IgD-negative memory B cell (primary cell): Measurements from ENCODE around the gene MBD4. TPM values are rescaled to one million over a fixed set of nuclear protein-coding genes. Genes with fewer than 3 reads are reported as not detected.
A peak's percentile ranks its signal among the peaks of the same experiment; 100 is the strongest.

Experiments
- H3K27ac Mint-ChIP-seq, 3 donors: one replicate each; pipeline ENCODE4 v1.8.0; 2020 to 2022; ENCODE audit warnings: mild to moderate bottlenecking in 3 of 3, mixed read lengths in 3 of 3, moderate library complexity in 1 of 3
- H3K27me3 Mint-ChIP-seq: one replicate; pipeline ENCODE4 v1.8.0; 2021; ENCODE audit warnings: mixed read lengths
- H3K36me3 Mint-ChIP-seq: one replicate; pipeline ENCODE4 v1.8.0; 2020; ENCODE audit warnings: mild to moderate bottlenecking, mixed read lengths
- H3K4me1 Mint-ChIP-seq, 3 donors: one replicate each; pipeline ENCODE4 v1.8.0; 2020 to 2022; ENCODE audit warnings: mixed read lengths in 3 of 3, mild to moderate bottlenecking in 1 of 3
- H3K4me3 Mint-ChIP-seq, 4 donors: one replicate each; pipeline ENCODE4 v1.8.0; 2020 to 2022; ENCODE audit warnings: mild to moderate bottlenecking in 4 of 4, mixed read lengths in 4 of 4, moderate library complexity in 3 of 4
- H3K9me3 Mint-ChIP-seq, 3 donors: one replicate each; pipeline ENCODE4 v1.8.0; 2020 to 2021; ENCODE audit warnings: mixed read lengths in 3 of 3, mild to moderate bottlenecking in 1 of 3
- polyA plus RNA-seq: library from polyadenylated mRNA; unstranded; fragments of 300-500 nt; fragmentation: Illumina TruSeq; gene quantifications from one replicate; pipeline ENCODE4 v1.2.3, GENCODE V29; 2021

Gene MBD4
- polyA plus RNA-seq, 1 donor from 2014 or later, result 123 TPM

DNA sequence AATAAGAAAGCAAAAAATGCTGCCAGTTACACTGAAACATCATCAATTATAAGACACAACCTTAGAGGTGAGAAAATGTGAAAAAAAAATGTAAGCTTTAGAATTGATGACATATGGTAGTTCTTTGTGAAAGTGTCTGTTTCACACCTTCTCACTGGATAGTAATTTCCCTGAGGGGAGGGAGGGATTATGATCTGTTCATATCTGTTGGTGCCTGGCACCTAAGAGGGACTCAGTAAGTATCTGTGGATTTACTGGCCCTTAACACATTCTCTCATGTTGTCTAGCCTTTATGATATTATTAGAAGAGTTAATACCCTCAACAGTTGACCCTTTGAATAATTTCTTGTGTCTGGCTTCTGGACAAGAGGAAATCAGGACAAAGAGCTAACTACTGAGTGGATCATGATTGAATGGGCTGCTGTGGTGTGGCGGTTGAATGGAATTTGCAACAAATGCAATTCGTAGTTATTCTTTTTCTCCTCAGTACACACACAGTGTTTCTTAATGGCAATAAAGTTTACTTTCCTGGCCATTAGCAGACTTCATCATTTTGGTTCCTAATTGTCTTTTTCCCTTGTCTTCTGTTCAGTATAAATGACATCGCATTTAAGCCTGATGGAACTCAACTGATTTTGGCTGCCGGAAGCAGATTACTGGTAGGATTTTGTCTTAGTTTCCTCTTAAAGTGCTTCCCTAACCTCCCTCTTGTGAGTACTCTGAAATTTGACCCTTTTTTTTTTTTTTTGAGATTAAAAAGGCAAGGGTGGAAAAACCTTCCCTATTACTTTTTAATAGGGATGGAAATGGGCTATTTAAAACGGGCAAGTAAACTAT lies 9.7 kb upstream of the MBD4 start:
- Mint-ChIP-seq H3K9me3 (no peaks in the 10 kb centered on the region), H3K4me1 (peaks cover 0 to 5% (median 2%) of the 10 kb centered on the region in 3 donors), H3K27me3 (no peaks in the 10 kb centered on the region), H3K36me3 (peaks cover 16% of the 10 kb centered on the region), H3K27ac (no peak overlapping the region), H3K4me3 (no peak overlapping the region)

DNA sequence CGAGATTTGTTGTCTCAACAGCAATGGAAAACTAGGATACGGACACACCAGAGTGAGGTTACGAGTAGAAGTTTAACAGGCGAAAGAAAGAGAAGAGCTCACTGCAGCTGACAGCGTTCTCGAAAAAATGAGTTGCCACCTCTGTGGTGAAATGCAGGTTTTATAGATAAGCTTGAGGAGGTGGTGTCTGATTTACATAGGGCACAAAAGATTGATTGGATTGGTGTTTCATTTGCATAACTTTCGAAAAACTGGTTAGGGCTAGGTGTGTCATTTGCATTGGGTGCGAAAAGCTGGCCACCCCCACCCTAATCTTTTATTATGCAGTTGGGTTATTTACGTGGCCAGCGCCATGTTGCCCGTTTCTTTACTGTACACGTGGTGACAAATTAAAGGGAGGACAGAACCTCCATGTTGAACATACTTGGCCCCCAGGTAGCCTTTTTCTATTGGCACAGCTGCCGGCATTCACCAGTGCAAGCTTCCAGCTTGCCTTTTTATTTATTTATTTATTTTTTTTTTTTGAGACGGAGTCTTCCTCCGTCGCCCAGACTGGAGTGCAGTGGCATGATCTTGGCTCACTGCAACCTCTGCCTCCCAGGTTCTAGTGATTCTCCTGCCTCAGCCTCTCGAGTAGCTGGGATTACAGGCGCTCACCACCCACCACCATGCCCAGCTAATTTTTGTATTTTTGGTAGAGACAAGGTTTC lies 8.6 kb upstream of the MBD4 start:
- H3K27ac Mint-ChIP-seq, result no peak overlapping the region
- peaks cover 0 to 5% (median 2%) of the 10 kb centered on the region in 3 donors for H3K4me1 Mint-ChIP-seq
- no peaks in the 10 kb centered on the region for H3K27me3 Mint-ChIP-seq
- H3K4me3 Mint-ChIP-seq, result no peak overlapping the region
- H3K9me3 Mint-ChIP-seq, result no peaks in the 10 kb centered on the region
- H3K36me3 Mint-ChIP-seq, result peaks cover 16% of the 10 kb centered on the region

DNA sequence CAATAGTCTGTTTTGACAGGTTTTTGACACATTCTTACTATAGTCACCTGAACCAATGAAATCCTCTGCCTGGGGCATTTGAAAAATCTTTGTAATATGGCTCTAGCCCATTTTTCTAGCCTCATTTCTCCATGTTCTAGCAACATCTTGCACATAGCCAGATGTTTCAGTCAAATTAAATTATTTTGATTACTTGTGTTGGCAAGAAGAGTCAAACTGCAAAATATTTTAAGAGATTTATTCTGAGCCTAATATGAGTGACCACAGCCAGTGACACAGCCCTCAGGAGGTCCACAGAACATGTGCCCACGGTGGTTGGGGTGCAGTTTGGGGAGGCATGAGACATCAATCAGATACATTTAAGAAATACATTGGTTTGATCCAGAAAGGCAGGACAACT lies 7.2 kb upstream of the MBD4 start:
- Mint-ChIP-seq H3K4me1 (peaks cover 5 to 10% (median 8%) of the 10 kb centered on the region in 3 donors), H3K36me3 (peaks cover 7% of the 10 kb centered on the region), H3K27ac (no peak overlapping the region), H3K27me3 (no peaks in the 10 kb centered on the region), H3K4me3 (no peak overlapping the region), H3K9me3 (no peaks in the 10 kb centered on the region)

DNA sequence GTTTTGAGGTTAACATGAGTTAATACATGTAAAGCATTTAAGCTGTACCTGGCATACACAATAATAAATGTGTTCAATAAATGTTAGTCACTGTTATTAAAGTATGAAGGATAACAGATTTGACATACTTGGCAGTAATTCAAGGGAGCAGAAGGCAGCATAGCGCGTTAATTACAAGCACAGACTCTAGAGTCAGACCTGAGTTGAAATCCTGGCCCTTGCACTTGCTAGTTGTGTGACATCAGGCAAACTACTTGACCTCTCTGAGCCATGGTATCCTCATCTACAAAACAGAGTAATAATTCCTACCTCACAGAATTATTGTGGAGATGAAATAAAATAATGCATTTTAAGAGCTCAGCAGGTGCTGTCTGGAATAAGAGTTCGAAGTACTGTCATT lies 5.7 kb upstream of the MBD4 start:
- Mint-ChIP-seq H3K27me3 (no peaks in the 10 kb centered on the region), H3K9me3 (no peaks in the 10 kb centered on the region), H3K4me1 (peaks cover 15 to 20% (median 17%) of the 10 kb centered on the region in 3 donors), H3K36me3 (peaks cover 5% of the 10 kb centered on the region), H3K27ac (no peak overlapping the region), H3K4me3 (no peak overlapping the region)

DNA sequence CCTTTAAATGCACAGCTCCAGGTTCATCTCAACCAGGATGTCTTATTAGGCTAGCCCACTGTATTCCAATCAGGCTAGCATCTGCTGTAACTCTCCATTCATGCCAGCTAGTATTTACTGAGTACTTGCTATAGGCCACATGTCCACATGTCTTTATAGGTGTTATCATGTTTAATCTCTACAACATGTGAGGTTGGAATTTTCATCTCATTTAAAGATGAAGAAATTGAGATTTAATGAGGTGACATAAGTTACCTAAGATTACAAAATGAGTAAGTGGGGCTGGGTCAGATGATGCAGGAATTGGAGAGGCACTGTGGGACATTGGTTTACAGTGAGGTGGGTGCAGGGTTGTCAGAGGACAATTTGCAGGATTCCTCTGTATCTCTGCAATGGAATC lies 3.2 kb upstream of the MBD4 start:
- Mint-ChIP-seq H3K27me3 (peaks cover 1% of the 10 kb centered on the region), H3K4me3 (peak overlapping the region in 1 of 4 donors; percentile 80)

DNA sequence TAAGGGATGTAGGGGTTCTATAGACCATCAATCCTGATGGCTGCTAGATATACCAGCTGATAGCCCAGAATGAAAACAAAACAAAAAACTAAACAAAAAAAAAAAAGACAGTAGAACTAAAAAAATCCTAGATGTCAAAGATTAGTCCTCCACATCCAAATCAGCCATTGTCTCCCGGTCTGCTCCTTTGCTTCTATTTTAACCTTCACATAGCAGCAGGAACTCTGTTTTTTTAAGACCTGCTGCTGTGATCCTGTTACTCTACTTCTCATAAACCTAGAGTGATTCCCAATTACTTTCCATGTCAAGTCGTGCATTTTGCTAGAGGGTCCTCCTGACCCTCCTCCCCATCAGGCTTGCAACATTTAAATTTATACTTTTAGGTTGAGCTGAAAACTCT lies 2.7 kb upstream of the MBD4 start:
- no peaks in the 10 kb centered on the region for H3K36me3 Mint-ChIP-seq

More for the DNA sequence above, 3.2 kb upstream of the MBD4 start:
- peaks cover 19 to 23% (median 20%) of the 10 kb centered on the region in 3 donors for H3K4me1 Mint-ChIP-seq
- peaks cover under 1% of the 10 kb centered on the region for H3K36me3 Mint-ChIP-seq
- H3K9me3 Mint-ChIP-seq, result no peaks in the 10 kb centered on the region
- peak overlapping the region in 2 of 3 donors; percentile 14 to 25 for H3K27ac Mint-ChIP-seq

DNA sequence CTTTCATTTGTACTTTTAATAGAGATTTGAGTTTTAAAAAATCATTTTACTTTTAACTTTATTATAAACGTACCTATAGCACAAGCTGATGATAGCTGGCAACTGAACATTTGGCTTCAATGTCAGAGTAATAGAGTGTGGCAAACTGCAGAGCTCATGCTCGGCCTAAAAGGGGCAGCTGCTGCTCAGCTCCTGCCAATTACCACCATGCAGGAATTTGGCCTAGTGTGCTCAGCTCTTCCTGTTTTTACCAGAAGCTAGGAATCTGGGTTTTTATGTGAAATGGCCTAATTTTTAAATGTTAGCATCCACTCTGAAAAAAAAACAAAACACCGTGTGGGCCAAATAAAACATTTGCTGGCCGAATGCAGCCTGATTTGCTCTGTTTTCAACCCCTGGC lies 2.0 kb upstream of the MBD4 start:
- Mint-ChIP-seq H3K4me3 (peak overlapping the region in 2 of 4 donors; percentile 91 to 97), H3K9me3 (no peaks in the 10 kb centered on the region), H3K27me3 (peaks cover 1% of the 10 kb centered on the region)

More for the DNA sequence above, 2.7 kb upstream of the MBD4 start:
- Mint-ChIP-seq H3K9me3 (no peaks in the 10 kb centered on the region), H3K27ac (peak overlapping the region in 1 of 3 donors; percentile 25), H3K4me3 (peak overlapping the region in 1 of 4 donors; percentile 80), H3K27me3 (peaks cover 1% of the 10 kb centered on the region), H3K4me1 (peaks cover 20 to 28% (median 24%) of the 10 kb centered on the region in 3 donors)

DNA sequence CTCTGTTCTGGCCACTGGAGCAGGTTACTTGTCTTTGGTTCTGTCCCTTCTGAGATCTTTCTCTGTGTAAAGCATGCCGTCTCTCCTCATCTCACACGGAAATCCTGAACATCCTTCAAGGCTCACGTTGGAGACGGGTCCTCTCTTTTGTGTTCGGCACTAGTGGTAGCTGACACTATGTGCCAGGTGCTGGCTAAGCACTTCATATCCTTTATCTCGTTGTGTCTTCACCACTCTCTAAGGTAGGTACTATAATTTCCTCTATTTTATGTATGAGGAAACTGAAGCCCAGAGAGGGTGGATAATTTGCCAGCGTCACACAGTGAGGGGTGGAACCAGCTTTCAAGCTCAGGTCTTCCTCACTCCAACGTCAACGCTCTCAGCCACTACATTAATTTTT lies 1.5 kb upstream of the MBD4 start:
- Mint-ChIP-seq H3K36me3 (peaks cover 5% of the 10 kb centered on the region), H3K27me3 (peaks cover 1% of the 10 kb centered on the region), H3K4me3 (peak overlapping the region; percentile 91 to 99 (median 98)), H3K9me3 (no peaks in the 10 kb centered on the region), H3K27ac (peak overlapping the region; percentile 88 to 97 (median 90)), H3K4me1 (peaks cover 27 to 39% (median 34%) of the 10 kb centered on the region in 3 donors)

More for the DNA sequence above, 2.0 kb upstream of the MBD4 start:
- peaks cover under 1% of the 10 kb centered on the region for H3K36me3 Mint-ChIP-seq
- H3K4me1 Mint-ChIP-seq, result peaks cover 22 to 34% (median 28%) of the 10 kb centered on the region in 3 donors
- peak overlapping the region in 1 of 3 donors; percentile 90 for H3K27ac Mint-ChIP-seq

DNA sequence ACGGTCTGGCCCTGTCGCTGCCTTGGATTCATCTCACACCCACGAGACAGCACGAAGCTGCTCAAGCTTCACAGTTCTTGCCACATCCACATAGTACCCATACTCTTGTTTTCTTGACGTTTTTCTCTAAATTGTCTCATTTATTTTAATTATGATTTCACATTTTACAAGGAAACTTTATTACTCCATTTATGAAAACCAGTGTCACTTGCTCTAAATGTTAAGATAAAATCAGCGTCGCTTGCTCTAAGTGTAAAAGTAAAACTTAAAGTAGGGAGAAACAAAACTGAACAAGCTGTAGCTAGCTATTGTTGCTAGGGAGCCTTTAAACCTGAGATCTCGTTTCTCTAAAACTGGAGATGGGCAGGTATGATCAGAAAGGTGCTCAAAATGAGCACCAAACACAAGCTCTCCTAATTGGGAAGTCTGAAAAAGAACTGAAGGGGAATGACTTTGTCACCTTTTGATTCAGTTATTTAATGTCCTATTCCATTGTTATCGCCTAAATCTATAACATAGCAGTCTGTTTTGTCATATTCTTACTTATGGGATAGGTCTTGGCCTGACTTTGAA lies 956 bp upstream of the MBD4 start:
- Mint-ChIP-seq H3K9me3 (no peaks in the 10 kb centered on the region), H3K4me3 (peak overlapping the region; percentile 91 to 99 (median 98)), H3K36me3 (peaks cover 5% of the 10 kb centered on the region), H3K27me3 (peaks cover 1% of the 10 kb centered on the region), H3K4me1 (peaks cover 32 to 44% (median 37%) of the 10 kb centered on the region in 3 donors), H3K27ac (peak overlapping the region; percentile 88 to 97 (median 90))

DNA sequence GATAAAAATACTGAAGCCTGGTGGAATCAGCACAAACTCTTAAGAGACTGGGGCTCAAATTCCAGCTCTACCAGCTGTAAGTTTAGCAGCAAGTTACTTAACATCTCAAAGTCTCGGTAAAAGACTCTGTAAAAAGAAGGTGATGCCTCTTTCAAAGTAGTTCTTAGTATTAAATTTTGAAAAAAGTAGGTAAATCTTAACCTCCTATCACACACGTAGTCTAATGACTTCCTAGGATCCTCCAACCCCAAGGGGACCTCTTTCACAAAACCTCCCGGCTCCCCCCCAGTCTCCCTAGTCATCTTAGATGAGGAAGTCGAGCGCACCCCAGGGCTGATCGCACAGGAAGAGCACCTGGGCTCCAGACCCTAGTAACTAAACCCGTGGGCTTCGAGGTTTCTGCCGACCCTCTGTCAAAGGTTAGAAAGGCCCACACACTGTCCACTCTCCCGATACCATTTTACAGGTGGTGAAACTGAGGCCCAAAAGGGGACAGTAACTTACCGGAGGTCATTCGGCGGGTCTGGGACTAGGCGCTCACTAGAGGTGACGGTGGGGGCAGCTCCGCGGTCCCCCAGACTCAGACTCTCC lies 427 bp downstream of the MBD4 start:
- Mint-ChIP-seq H3K4me3 (peak overlapping the region; percentile 91 to 99 (median 98)), H3K4me1 (peaks cover 42 to 50% (median 46%) of the 10 kb centered on the region in 3 donors), H3K9me3 (no peaks in the 10 kb centered on the region), H3K36me3 (peaks cover 9% of the 10 kb centered on the region), H3K27ac (peak overlapping the region; percentile 88 to 97 (median 90)), H3K27me3 (peaks cover 1% of the 10 kb centered on the region)

DNA sequence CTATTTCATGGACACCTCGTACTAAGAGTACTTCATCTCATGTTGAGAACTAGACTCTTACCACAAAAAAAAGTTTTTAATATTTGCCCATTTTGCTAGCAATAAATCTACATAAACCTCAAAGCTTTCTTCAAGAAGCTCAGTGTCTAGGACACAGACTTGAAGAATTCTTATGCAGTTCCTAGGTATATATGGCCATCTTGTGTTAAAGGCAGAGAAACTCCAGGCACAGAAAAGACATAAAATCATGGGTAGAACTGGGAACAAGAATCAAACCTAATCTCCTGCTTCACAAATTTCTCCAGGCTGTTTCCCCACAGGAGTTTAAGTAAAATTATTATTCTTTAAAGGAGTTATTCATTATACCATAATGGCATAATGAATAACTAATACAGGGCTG lies 4.4 kb downstream of the MBD4 start:
- peaks cover 42 to 55% (median 42%) of the 10 kb centered on the region in 3 donors for H3K4me1 Mint-ChIP-seq
- no peaks in the 10 kb centered on the region for H3K9me3 Mint-ChIP-seq
- H3K4me3 Mint-ChIP-seq, result peak overlapping the region; percentile 79 to 97 (median 93)
- peaks cover 1% of the 10 kb centered on the region for H3K27me3 Mint-ChIP-seq
- H3K36me3 Mint-ChIP-seq, result peaks cover 12% of the 10 kb centered on the region
- H3K27ac Mint-ChIP-seq, result peak overlapping the region; percentile 34 to 96 (median 68)

DNA sequence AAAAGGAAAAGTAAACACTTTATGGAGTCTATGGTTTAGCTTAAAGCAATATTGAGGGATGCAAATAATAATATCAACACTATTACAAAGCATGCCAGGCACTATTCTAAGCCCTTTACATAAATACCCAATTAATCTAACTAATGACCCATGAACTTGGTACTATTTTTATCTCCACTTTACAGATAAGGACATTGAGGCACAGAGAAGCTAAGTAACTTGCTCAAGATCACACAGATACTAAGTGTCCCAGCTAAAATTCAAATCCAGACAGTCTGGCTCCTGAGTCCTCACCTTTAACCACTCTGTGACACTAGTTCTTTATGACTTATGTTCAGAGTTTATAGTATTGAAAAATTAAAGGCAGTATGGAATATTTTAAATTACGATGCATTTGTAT lies 5.6 kb downstream of the MBD4 start:
- peak overlapping the region; percentile 79 to 97 (median 93) for H3K4me3 Mint-ChIP-seq
- H3K4me1 Mint-ChIP-seq, result peaks cover 45 to 60% (median 46%) of the 10 kb centered on the region in 3 donors
- peak overlapping the region in 2 of 3 donors; percentile 52 to 54 for H3K27ac Mint-ChIP-seq
- H3K27me3 Mint-ChIP-seq, result no peaks in the 10 kb centered on the region
- no peaks in the 10 kb centered on the region for H3K9me3 Mint-ChIP-seq
- peaks cover 12% of the 10 kb centered on the region for H3K36me3 Mint-ChIP-seq

DNA sequence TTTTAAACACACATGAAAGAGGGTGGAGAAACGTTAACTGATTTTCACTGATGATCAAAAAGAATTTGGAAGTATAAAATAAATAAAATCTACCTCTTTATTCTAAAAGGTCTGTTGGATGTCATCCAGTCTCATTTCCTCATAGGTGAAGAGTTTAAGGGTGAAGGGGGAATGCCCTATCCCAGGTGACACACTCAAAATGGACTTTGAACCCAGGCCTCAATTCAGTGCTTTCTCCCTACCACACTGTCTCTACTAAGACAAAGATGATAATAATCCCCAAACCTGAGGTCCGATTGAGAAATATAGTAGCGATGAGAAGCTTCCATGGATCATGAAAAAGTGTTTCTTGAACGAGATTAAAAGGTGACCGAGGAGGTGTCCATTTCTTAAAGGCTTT lies 6.2 kb downstream of the MBD4 start:
- peak overlapping the region in 2 of 3 donors; percentile 52 to 54 for H3K27ac Mint-ChIP-seq

DNA sequence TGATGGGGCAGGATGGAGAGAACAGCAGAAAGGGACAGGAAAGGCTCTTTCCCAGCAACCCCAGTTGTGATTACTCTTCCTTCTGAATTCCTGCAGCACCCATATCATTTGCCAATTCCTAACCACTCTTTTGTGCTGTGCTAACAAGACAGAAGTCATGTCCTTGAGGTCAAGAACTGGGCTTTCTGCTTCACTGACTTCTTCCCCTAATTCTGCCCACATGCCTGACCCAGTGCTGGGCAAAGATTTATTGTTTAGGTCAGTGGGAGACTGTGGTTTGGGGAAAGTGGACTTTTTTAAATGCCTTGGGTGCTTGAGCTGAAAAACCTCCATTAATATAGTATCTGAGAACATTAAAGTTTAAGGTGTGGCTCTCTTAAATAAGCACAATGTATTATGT lies 7.1 kb downstream of the MBD4 start:
- H3K4me1 Mint-ChIP-seq, result peaks cover 54 to 65% (median 59%) of the 10 kb centered on the region in 3 donors
- no peaks in the 10 kb centered on the region for H3K9me3 Mint-ChIP-seq
- peak overlapping the region in 2 of 3 donors; percentile 35 to 46 for H3K27ac Mint-ChIP-seq
- H3K27me3 Mint-ChIP-seq, result no peaks in the 10 kb centered on the region
- peak overlapping the region in 2 of 4 donors; percentile 12 to 28 for H3K4me3 Mint-ChIP-seq
- peaks cover 12% of the 10 kb centered on the region for H3K36me3 Mint-ChIP-seq

More for the DNA sequence above, 6.2 kb downstream of the MBD4 start:
- no peaks in the 10 kb centered on the region for H3K9me3 Mint-ChIP-seq
- H3K4me3 Mint-ChIP-seq, result peak overlapping the region in 3 of 4 donors; percentile 62 to 93 (median 79)
- H3K36me3 Mint-ChIP-seq, result peaks cover 12% of the 10 kb centered on the region
- peaks cover 50 to 64% (median 52%) of the 10 kb centered on the region in 3 donors for H3K4me1 Mint-ChIP-seq
- H3K27me3 Mint-ChIP-seq, result no peaks in the 10 kb centered on the region
